GM21367 (cell line): ENCODE results near the gene RINL.
"Not testable (repeated sequence)": the region's sequence is repeated elsewhere in the genome, so short reads cannot be mapped to it uniquely, and the experiment has no call there.

Experiments
- ATAC-seq: cut with Tn5 transposase; IDR thresholded peaks from one replicate; pipeline ENCODE4 v1.9.1; 2021; ENCODE audit not compliant: unreplicated experiment

The RINL gene

GRCh38 chr19:38836983-38837626, 41.0 kb downstream of the RINL start:
- ATAC-seq = no peak

- no peak for ATAC-seq
These were observed 41.7 kb downstream of the RINL start for GRCh38 chr19:38836159-38836982.

GRCh38 chr19:38834590-38834989, 43.5 kb downstream of the RINL start:
- no peak for ATAC-seq

- ATAC-seq = no peak
These were observed 44.0 kb downstream of the RINL start for GRCh38 chr19:38834104-38834490.

GRCh38 chr19:38833092-38833425, 45.0 kb downstream of the RINL start:
- no peak for ATAC-seq

GRCh38 chr19:38831142-38831605, 46.9 kb downstream of the RINL start:
- ATAC-seq = peak; percentile 30

GRCh38 chr19:38830039-38830733, 47.9 kb downstream of the RINL start:
- no peak for ATAC-seq

GRCh38 chr19:38829203-38829602, 48.9 kb downstream of the RINL start:
- ATAC-seq = not testable (repeated sequence)

- no peak for ATAC-seq
These were observed 51.1 kb downstream of the RINL start for GRCh38 chr19:38826856-38827551.

- not testable (repeated sequence) for ATAC-seq
These were observed 52.1 kb downstream of the RINL start for GRCh38 chr19:38825936-38826335.

GRCh38 chr19:38821230-38821825, 56.7 kb downstream of the RINL start:
- not testable (repeated sequence) for ATAC-seq

GRCh38 chr19:38819231-38819920, 58.7 kb downstream of the RINL start:
- ATAC-seq = no peak
